BJ (cell line): ENCODE measurements around the gene CACNA1C. TPM values are rescaled to one million over a fixed set of nuclear protein-coding genes. Genes with fewer than 3 reads are reported as not detected.

Source experiments
- CTCF ChIA-PET: fragments of 350-600 bp; formaldehyde crosslinking; extraction: SDS; loops from one replicate; lab custom pipeline; 2021; ENCODE audit warnings: antibody characterized with exemption, inconsistent platforms; lab: Yijun Ruan, JAX
- POLR2A ChIA-PET: fragments of 300-600 bp; sonication (Branson Sonifier 250); formaldehyde crosslinking; extraction: SDS; loops from one replicate; lab custom pipeline; 2021; ENCODE audit warnings: antibody characterized with exemption; lab: Charles Lee
- DNase-seq: peaks from one replicate; pipeline ENCODE4 v3.0.0-alpha.2; 2011; ENCODE audit warnings: low read depth
- H3K27me3 ChIP-seq: 2 replicates; pipeline ENCODE4 v1.6.0; 2011; ENCODE audit warnings: low read length; ENCODE audit not compliant: control insufficient read depth, insufficient read depth
- H3K36me3 ChIP-seq: 2 replicates; pipeline ENCODE4 v1.5.1; 2011; ENCODE audit warnings: low read length; ENCODE audit not compliant: control insufficient read depth, insufficient read depth
- H3K4me3 ChIP-seq: 2 replicates; pipeline ENCODE4 v1.5.1; 2011; ENCODE audit warnings: low read depth, mild to moderate bottlenecking, control low read depth, low read length
- CTCF ChIP-seq: IDR thresholded peaks from 2 replicates; pipeline ENCODE4 v1.5.1; 2011; ENCODE audit warnings: low read depth, mild to moderate bottlenecking, control low read depth, inconsistent platforms, low read length, moderate library complexity; ENCODE audit not compliant: insufficient read depth
- polyA plus RNA-seq: library from polyadenylated mRNA; depleted of rRNA; stranded (reverse); fragments of >200 nt; gene quantifications from 2 replicates; pipeline ENCODE4 v1.2.3, GENCODE V29; 2011

Gene CACNA1C
- polyA plus RNA-seq, 1 experiment, result 14.7 TPM

- CTCF ChIA-PET, result interaction anchor here (0.6 to 1.3 kb wide), 4 partner anchors 63 to 209 kb away, joined by 3 read pairs; no protein-coding TSS in a partner anchor
- DNase-seq, result no peak
- Histone ChIP-seq H3K36me3 (no peaks in the 10 kb centered on the region), H3K27me3 (no peaks in the 10 kb centered on the region), H3K4me3 (no peak overlapping the region)
- POLR2A ChIA-PET, result no interaction called here
- TF ChIP-seq CTCF, result no peak
Observed at GRCh38 chr12:2267703-2268470, 215.1 kb downstream of the CACNA1C start.

GRCh38 chr12:2268471-2269286 is 215.9 kb downstream of the CACNA1C start:
- ChIA-PET POLR2A (no interaction called here), CTCF (interaction anchor here (0.9 to 1.4 kb wide), 4 partner anchors 10 to 210 kb away, joined by 3 to 5 read pairs (median 3); no protein-coding TSS in a partner anchor)
- no peaks in the 10 kb centered on the region for H3K27me3 ChIP-seq
- peak; percentile 83 for DNase-seq
- TF ChIP-seq CTCF, result no peak
- H3K36me3 ChIP-seq, result no peaks in the 10 kb centered on the region
- no peak overlapping the region for H3K4me3 ChIP-seq

GRCh38 chr12:2270846-2271245 is 218.1 kb downstream of the CACNA1C start:
- H3K27me3 ChIP-seq, result no peaks in the 10 kb centered on the region
- H3K4me3 ChIP-seq, result no peak overlapping the region
- no peak for TF ChIP-seq CTCF
- DNase-seq, result no peak
- POLR2A ChIA-PET, result no interaction called here
- H3K36me3 ChIP-seq, result no peaks in the 10 kb centered on the region; the same call in 1 of the 2 replicates
- CTCF ChIA-PET, result interaction anchor here (0.9 kb wide), 1 partner anchor 11 kb away, joined by 3 read pairs; no protein-coding TSS in a partner anchor

GRCh38 chr12:2271961-2272360 is 219.2 kb downstream of the CACNA1C start:
- H3K27me3 ChIP-seq, result no peaks in the 10 kb centered on the region
- POLR2A ChIA-PET, result no interaction called here
- DNase-seq, result no peak
- no peak for TF ChIP-seq CTCF
- CTCF ChIA-PET, result interaction anchor here (1.0 kb wide), 1 partner anchor 14 kb away, joined by 4 read pairs; no protein-coding TSS in a partner anchor
- no peaks in the 10 kb centered on the region; the same call in 1 of the 2 replicates for H3K36me3 ChIP-seq
- no peak overlapping the region for H3K4me3 ChIP-seq

GRCh38 chr12:2273288-2273687 is 220.5 kb downstream of the CACNA1C start:
- peak; percentile 41; the same call in 1 of the 2 replicates for TF ChIP-seq CTCF
- CTCF ChIA-PET, result interaction anchor here (0.6 to 1.5 kb wide), 5 partner anchors 9 to 224 kb away, joined by 3 to 4 read pairs (median 3); no protein-coding TSS in a partner anchor
- POLR2A ChIA-PET, result interaction anchor here (0.6 kb wide), 1 partner anchor 334 kb away, joined by 3 read pairs; no protein-coding TSS in a partner anchor
- Histone ChIP-seq H3K27me3 (no peaks in the 10 kb centered on the region), H3K4me3 (no peak overlapping the region), H3K36me3 (no peaks in the 10 kb centered on the region; the same call in 1 of the 2 replicates)
- DNase-seq, result no peak
